ENCODE data around the gene CYB561.
"Not testable (repeated sequence)": the region's sequence is repeated elsewhere in the genome, so short reads cannot be mapped to it uniquely, and the experiment has no call there.

The CYB561 gene

GRCh38 chr17:63463771-63464170, 17.7 kb upstream of the CYB561 start:
- H3K36me3 ChIP-seq: no peaks in the 10 kb centered on the region
- H3K4me3 ChIP-seq: no peak overlapping the region
- no peaks in the 10 kb centered on the region for H3K4me1 ChIP-seq
- H3K27me3 ChIP-seq: peaks cover 0 to 11% of the 10 kb centered on the region in 2 donors
- no peaks in the 10 kb centered on the region for H3K9me3 ChIP-seq
- DNase-seq: no peak
- H3K27ac ChIP-seq: no peak overlapping the region
- TF ChIP-seq, protein P1, sequence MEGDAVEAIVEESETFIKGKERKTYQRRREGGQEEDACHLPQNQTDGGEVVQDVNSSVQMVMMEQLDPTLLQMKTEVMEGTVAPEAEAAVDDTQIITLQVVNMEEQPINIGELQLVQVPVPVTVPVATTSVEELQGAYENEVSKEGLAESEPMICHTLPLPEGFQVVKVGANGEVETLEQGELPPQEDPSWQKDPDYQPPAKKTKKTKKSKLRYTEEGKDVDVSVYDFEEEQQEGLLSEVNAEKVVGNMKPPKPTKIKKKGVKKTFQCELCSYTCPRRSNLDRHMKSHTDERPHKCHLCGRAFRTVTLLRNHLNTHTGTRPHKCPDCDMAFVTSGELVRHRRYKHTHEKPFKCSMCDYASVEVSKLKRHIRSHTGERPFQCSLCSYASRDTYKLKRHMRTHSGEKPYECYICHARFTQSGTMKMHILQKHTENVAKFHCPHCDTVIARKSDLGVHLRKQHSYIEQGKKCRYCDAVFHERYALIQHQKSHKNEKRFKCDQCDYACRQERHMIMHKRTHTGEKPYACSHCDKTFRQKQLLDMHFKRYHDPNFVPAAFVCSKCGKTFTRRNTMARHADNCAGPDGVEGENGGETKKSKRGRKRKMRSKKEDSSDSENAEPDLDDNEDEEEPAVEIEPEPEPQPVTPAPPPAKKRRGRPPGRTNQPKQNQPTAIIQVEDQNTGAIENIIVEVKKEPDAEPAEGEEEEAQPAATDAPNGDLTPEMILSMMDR (IDR thresholded peaks at IDR 0.05): no peak
- intact Hi-C loops (cut with DNase I; ENCODE audit: low total_unique reads): no loop called here

DNA sequence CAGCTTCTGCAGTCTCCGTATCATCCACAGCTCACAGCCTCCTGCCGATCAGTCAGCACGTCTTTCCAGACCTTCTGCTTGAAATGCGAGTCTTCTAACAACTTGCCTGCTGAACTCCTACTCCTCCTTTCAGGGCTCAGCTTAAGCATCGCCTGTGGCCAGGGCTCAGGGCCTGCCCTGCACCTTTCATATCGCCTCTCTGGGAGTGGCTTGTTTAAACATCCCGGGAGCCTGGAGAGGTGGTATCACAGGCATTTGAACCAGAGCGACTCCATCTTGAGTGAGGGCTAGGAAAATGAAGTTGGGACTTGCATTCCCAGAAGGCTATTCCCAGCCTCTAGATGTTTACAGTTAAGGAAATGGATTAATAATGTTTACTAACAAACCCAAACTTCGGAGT, 13.9 kb upstream of the CYB561 start:
- H3K4me1 ChIP-seq: peaks cover 0 to 5% (median 0%) of the 10 kb centered on the region in 4 donors
- H3K4me3 ChIP-seq: no peak overlapping the region
- TF ChIP-seq, protein P1 (IDR thresholded peaks at IDR 0.05): no peak
- H3K27me3 ChIP-seq: peaks cover 0 to 7% of the 10 kb centered on the region in 2 donors
- no peak for DNase-seq
- no peaks in the 10 kb centered on the region for H3K36me3 ChIP-seq
- intact Hi-C loops (cut with DNase I; ENCODE audit: low total_unique reads): no loop called here
- H3K27ac ChIP-seq: no peak overlapping the region
- H3K9me3 ChIP-seq: no peaks in the 10 kb centered on the region

DNA sequence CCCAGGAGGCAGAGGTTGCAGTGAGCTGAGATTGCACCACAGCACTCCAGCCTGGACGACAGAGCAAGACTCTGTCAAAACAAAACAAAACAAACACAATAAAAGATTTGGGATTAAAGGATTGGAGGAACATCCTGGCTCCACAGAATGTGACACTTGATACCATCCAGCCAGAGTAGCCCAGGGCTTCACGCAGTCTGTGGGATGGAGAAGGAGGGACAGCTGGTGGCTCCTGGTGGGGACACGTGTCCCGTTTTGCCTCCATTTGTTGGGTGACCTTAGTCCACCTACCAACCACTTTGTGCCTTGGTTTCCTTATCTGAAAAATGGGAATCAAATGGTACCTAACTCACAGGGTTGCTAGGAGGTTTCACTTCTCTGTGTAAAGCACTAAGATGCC, 12.4 kb upstream of the CYB561 start:
- no peak overlapping the region for H3K4me3 ChIP-seq
- peaks cover 0 to 8% of the 10 kb centered on the region in 2 donors for H3K27me3 ChIP-seq
- DNase-seq: no peak
- TF ChIP-seq, protein P1 (IDR thresholded peaks at IDR 0.05): no peak
- H3K4me1 ChIP-seq: peaks cover 0 to 7% (median 0%) of the 10 kb centered on the region in 4 donors
- H3K27ac ChIP-seq: no peak overlapping the region
- H3K36me3 ChIP-seq: no peaks in the 10 kb centered on the region
- intact Hi-C loops (cut with DNase I; ENCODE audit: low total_unique reads): no loop called here
- no peaks in the 10 kb centered on the region for H3K9me3 ChIP-seq

- TF ChIP-seq, protein P1 (IDR thresholded peaks at IDR 0.05): no peak
- no peak overlapping the region for H3K27ac ChIP-seq
- H3K27me3 ChIP-seq: peaks cover 0 to 15% of the 10 kb centered on the region in 2 donors
- no peaks in the 10 kb centered on the region for H3K9me3 ChIP-seq
- no peak for DNase-seq
- H3K36me3 ChIP-seq: no peaks in the 10 kb centered on the region
- intact Hi-C loops (cut with DNase I; ENCODE audit: low total_unique reads): no loop called here
- H3K4me1 ChIP-seq: peaks cover 0 to 7% (median 0%) of the 10 kb centered on the region in 4 donors
- no peak overlapping the region for H3K4me3 ChIP-seq
Observed at GRCh38 chr17:63455417-63455816, 9.3 kb upstream of the CYB561 start.

DNA sequence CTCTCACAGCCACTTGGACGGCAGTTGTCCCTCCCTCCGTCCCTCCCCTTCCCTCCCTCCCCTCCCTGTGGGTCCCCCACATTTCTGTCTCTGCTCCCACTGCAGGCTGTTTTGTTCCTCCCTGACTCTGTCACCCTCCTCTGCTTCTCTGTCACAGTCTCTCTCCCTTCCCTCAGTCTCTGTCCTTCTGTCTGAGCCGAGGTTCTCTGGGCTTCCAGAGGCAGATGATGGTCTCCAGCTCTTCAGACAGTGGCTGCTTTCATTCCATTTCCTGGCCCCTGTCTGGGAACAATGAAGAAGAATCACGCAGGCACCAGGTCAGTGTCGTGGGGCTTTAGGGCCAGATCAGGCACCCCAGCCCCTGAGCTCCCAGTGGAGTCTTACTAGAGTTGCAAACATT, 8.8 kb upstream of the CYB561 start:
- H3K4me3 ChIP-seq: no peak overlapping the region
- H3K4me1 ChIP-seq: peaks cover 0 to 7% (median 0%) of the 10 kb centered on the region in 4 donors
- peaks cover 0 to 18% of the 10 kb centered on the region in 2 donors for H3K27me3 ChIP-seq
- intact Hi-C loops (cut with DNase I; ENCODE audit: low total_unique reads): no loop called here
- no peak overlapping the region for H3K27ac ChIP-seq
- TF ChIP-seq, protein P1 (IDR thresholded peaks at IDR 0.05): no peak
- DNase-seq: no peak
- H3K9me3 ChIP-seq: no peaks in the 10 kb centered on the region
- H3K36me3 ChIP-seq: no peaks in the 10 kb centered on the region

DNA sequence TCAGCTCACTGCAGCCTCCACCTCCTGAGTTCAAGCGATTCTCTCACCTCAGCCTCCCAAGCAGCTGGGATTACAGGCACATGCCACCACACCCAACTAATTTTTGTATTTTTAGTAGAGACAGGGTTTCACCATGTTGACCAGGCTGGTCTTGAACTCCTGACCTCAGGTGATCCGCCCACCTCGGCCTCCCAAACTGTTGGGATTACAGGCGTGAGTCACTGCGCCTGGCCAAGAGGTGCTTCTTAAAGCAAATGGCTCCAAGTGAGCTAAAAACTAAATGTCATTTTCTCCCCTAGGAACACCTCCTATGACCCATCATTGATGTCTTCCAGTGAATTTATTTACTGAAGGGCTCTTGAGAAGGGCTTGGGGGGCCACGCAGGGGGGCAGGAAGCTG, 8.3 kb upstream of the CYB561 start:
- intact Hi-C loops (cut with DNase I; ENCODE audit: low total_unique reads); H3K27ac ChIP-seq; H3K4me1 ChIP-seq; DNase-seq; H3K4me3 ChIP-seq; H3K36me3 ChIP-seq; H3K9me3 ChIP-seq: not testable (repeated sequence)
- H3K27me3 ChIP-seq: peaks cover 0 to 18% of the 10 kb centered on the region in 2 donors

Data from tibial artery (tissue), 4 donors.